WERI-Rb-1 (cell line): Measurements from ENCODE around the gene SDC4.

Experiments used
- DNase-seq: peaks from one replicate; pipeline ENCODE4 v3.0.0-alpha.2; 2020
- H3K27ac ChIP-seq: fragments of 250-450 bp; sonication (Bioruptor Pico); 2 replicates; pipeline ENCODE4 v1.5.1; 2020; ENCODE audit warnings: mild to moderate bottlenecking, moderate library complexity
- H3K27me3 ChIP-seq: fragments of 250-450 bp; sonication (Bioruptor Pico); 2 replicates; pipeline ENCODE4 v1.5.1; 2021; ENCODE audit warnings: mild to moderate bottlenecking, low read depth, moderate library complexity; ENCODE audit not compliant: insufficient read depth, severe bottlenecking
- H3K36me3 ChIP-seq: fragments of 250-450 bp; sonication (Bioruptor Pico); 2 replicates; pipeline ENCODE4 v1.5.1; 2020; ENCODE audit warnings: mild to moderate bottlenecking, moderate library complexity
- H3K4me3 ChIP-seq: 2 replicates; pipeline ENCODE4 v1.5.1; 2011; ENCODE audit warnings: low read depth, mild to moderate bottlenecking, control low read depth, low read length
- H3K9me3 ChIP-seq: fragments of 250-450 bp; sonication (Bioruptor Pico); 2 replicates; pipeline ENCODE4 v1.5.1; 2021; ENCODE audit warnings: mild to moderate bottlenecking, moderate library complexity; ENCODE audit not compliant: severe bottlenecking
- TF ChIP-seq, protein P1 (sequence below): IDR thresholded peaks from 2 replicates; pipeline ENCODE4 v1.5.1; 2011; ENCODE audit warnings: low read depth, mild to moderate bottlenecking, control low read depth, inconsistent platforms, low read length

The SDC4 gene

DNA sequence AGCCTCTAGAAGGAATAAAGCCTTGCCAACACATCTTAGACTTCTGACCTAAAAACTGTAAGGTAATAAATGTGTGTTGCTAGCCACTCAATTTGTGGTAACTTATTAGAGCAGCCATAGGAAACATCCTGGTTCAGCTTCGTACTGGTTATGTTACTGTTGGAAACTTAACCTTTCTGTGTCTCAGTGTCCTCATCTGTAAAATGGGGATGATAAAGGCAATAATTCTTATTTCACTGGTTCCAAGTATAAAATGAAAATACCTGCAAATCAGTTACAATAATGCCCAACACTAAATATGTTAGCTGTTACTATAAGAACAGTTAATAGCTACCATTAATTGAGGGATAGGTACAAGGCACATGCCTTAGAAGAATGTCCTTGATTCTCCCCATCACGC lies 55.9 kb downstream of the SDC4 start:
- no peaks in the 10 kb centered on the region for H3K36me3 ChIP-seq
- peaks cover 9% of the 10 kb centered on the region for H3K9me3 ChIP-seq
- DNase-seq: no peak
- H3K4me3 ChIP-seq: no peak overlapping the region
- H3K27me3 ChIP-seq: no peaks in the 10 kb centered on the region
- H3K27ac ChIP-seq: no peak overlapping the region; the same call in 1 of the 2 replicates
- TF ChIP-seq, protein P1, sequence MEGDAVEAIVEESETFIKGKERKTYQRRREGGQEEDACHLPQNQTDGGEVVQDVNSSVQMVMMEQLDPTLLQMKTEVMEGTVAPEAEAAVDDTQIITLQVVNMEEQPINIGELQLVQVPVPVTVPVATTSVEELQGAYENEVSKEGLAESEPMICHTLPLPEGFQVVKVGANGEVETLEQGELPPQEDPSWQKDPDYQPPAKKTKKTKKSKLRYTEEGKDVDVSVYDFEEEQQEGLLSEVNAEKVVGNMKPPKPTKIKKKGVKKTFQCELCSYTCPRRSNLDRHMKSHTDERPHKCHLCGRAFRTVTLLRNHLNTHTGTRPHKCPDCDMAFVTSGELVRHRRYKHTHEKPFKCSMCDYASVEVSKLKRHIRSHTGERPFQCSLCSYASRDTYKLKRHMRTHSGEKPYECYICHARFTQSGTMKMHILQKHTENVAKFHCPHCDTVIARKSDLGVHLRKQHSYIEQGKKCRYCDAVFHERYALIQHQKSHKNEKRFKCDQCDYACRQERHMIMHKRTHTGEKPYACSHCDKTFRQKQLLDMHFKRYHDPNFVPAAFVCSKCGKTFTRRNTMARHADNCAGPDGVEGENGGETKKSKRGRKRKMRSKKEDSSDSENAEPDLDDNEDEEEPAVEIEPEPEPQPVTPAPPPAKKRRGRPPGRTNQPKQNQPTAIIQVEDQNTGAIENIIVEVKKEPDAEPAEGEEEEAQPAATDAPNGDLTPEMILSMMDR: no peak

DNA sequence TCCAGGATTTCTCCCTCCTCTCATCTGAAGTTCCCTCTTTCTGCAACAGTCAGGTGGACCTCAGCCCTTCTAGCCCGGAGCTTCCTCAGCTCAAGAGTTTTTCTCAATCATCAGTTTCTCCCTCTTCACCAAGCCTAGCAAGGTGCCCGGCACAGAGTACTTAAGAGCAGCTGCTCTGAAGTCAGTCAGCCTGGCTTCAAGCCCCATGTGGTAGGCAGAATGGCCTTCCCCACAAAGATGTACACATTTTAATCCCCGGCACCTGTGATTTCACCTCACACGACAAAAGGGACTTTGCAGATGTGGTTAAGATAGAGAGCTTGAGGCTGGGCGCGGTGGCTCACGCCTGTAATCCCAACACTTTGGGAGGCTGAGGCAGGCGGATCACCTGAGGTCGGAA lies 56.7 kb downstream of the SDC4 start:
- no peaks in the 10 kb centered on the region for H3K27me3 ChIP-seq
- no peak overlapping the region for H3K4me3 ChIP-seq
- no peak overlapping the region for H3K27ac ChIP-seq
- TF ChIP-seq, protein P1: no peak
- peaks cover 9% of the 10 kb centered on the region for H3K9me3 ChIP-seq
- DNase-seq: no peak
- H3K36me3 ChIP-seq: no peaks in the 10 kb centered on the region

DNA sequence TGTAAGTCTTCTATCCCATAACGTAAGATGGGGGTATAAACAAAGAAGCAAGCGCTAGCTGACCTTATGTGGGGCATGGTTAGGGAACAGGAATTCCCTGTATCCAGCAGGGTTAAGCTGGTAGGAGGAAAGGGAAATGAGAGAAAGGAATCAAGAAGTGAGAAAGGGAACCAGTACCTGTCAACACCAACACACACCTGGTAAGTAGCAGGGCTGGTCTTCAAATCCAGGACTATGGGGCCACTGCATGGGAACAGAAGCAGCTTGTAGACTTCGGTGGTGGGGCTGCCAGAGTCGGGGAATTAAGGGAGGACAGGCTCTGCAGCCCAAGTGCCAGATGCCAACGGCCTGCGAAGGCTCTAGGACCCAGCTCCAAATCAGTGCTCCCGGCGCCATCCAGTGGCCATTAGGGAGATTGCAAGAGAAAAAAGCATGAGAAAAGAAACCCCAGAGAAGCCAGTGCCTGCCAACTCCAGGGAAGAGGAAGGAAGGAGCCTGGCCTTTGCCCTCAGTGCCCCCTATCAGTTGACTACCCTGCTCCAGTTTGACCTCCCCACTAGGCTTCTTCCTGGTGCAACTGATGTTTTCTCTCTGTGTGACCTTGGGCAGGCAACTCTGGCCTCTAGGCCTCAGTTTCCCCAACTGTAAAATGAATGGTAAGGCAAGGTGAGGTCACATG lies 57.4 kb downstream of the SDC4 start:
- peak; percentile 87 for DNase-seq
- Histone ChIP-seq H3K27me3 (no peaks in the 10 kb centered on the region), H3K36me3 (no peaks in the 10 kb centered on the region), H3K9me3 (peaks cover 9% of the 10 kb centered on the region), H3K4me3 (no peak overlapping the region), H3K27ac (no peak overlapping the region)
- TF ChIP-seq, protein P1: peak; percentile 88

DNA sequence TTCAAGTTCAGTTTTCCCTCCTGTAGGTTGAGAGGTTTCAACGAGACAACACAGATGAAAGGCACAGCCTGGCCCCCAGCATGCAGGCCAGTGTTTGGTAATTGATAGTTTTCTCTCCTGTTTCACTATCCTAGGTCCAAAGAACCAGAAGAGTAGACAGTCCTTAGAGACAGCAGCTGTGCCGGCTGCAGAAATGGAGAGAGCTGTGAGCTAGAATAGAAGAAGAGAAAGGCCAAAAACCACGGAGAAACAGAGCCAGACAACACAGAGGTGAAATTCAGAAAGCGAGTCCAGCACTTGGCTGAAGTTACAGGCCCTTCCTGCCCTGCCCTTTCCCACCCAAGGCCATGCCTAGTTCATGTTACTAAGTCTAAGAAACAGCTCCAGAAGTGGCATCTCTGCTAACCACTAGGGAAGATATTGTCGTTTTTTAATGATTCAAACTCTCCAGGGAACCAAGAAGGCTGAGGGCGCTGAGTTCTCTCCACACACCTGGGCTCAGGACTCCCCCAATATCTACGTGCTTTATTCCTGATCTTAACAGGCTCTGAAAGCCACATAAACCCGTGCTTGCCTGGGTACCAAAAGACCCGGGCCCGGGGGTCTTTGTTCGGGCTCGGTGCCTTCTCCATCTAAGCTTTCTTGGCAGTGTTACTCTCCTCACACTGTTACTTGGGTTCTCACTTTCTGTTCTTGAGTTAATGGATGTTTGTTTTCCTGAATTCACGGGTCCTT lies 58.1 kb downstream of the SDC4 start:
- Histone ChIP-seq H3K27me3 (no peaks in the 10 kb centered on the region), H3K9me3 (peaks cover 6% of the 10 kb centered on the region), H3K36me3 (no peaks in the 10 kb centered on the region), H3K27ac (no peak overlapping the region), H3K4me3 (no peak overlapping the region)
- no peak for DNase-seq
- TF ChIP-seq, protein P1: no peak

DNA sequence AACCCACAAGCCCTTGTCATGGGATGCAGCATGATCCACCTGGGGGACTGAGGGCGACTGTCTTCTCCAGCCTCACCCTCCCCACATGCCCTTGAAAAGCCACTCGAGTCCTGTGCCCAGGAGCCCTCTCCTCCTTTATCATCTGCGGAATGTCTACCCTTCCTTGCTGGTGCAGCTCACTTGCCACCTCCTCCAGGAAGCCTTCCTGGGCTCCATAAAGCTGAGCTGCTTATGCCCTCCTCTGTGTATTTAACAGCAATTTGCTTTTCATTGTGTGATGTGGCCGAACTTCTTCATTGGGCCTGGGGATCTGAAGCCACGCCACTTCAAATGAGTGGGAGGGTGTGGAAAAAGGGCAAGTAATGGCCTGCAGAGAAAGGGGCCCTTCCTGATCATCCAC lies 59.4 kb downstream of the SDC4 start:
- TF ChIP-seq, protein P1: no peak
- DNase-seq: no peak
- no peaks in the 10 kb centered on the region for H3K9me3 ChIP-seq
- H3K36me3 ChIP-seq: no peaks in the 10 kb centered on the region
- no peak overlapping the region for H3K4me3 ChIP-seq
- H3K27me3 ChIP-seq: no peaks in the 10 kb centered on the region
- no peak overlapping the region for H3K27ac ChIP-seq
